ENCODE measurements around the gene SMARCB1.

- no peak for TF ChIP-seq POLR2AphosphoS5 (IDR thresholded peaks at IDR 0.05; ENCODE audit: low read depth, low read length)
- no peak for TF ChIP-seq FOXP2 (optimal IDR thresholded peaks at IDR 0.05; ENCODE audit: borderline replicate concordance, extremely low read depth, extremely low read length, insufficient read depth)
Observed at GRCh38 chr22:23883658-23884057, 96.9 kb downstream of the SMARCB1 start.

Data from PFSK-1 (cell line).